HepG2 (cell line): ENCODE results near the gene DUSP15. TPM values are rescaled to one million over a fixed set of nuclear protein-coding genes. Genes with fewer than 3 reads are reported as not detected.

Experiments used
- CCAR2 ChIP-seq: fragments of 200-400 bp; formaldehyde crosslinking; optimal IDR thresholded peaks from 2 replicates; pipeline ENCODE3; 2018; ENCODE audit warnings: low read depth, mild to moderate bottlenecking, low read length, moderate library complexity
- CENPBD1 ChIP-seq: sonication (generic); formaldehyde crosslinking; IDR thresholded peaks from 2 replicates; pipeline ENCODE4 v1.8.0; 2022; ENCODE audit warnings: missing genetic modification reagents, low read depth, mild to moderate bottlenecking, borderline replicate concordance
- CHD2 ChIP-seq: IDR thresholded peaks from 2 replicates; pipeline ENCODE4 v1.6.1; 2011; ENCODE audit warnings: low read depth, low read length, improper control_type of control experiment
- HNRNPK ChIP-seq: fragments of 200-400 bp; formaldehyde crosslinking; IDR thresholded peaks from 2 replicates; pipeline ENCODE4 v1.6.1; 2018; ENCODE audit warnings: low read length, low read depth, moderate library complexity, mild to moderate bottlenecking; ENCODE audit not compliant: poor library complexity, severe bottlenecking
- HOXA3 ChIP-seq: sonication (generic); formaldehyde crosslinking; IDR thresholded peaks from 2 replicates; pipeline ENCODE4 v1.5.0; 2020; ENCODE audit warnings: missing genetic modification reagents
- HOXA5 ChIP-seq: sonication (generic); formaldehyde crosslinking; IDR thresholded peaks from 2 replicates; pipeline ENCODE4 v1.4.0; 2020; ENCODE audit warnings: missing genetic modification reagents
- MED1 ChIP-seq: sonication (generic); formaldehyde crosslinking; IDR thresholded peaks from 2 replicates; pipeline ENCODE4 v1.4.0; 2020; ENCODE audit warnings: missing genetic modification reagents
- NR2F1 ChIP-seq, 2 experiments: fragments of 450-650 bp in 1 of 2; formaldehyde crosslinking in 1 of 2; IDR thresholded peaks; 2 replicates each; pipeline versions ENCODE4 v1.5.0 to v1.6.1; 2016 to 2020; ENCODE audit warnings: mild to moderate bottlenecking in 1 of 2, missing compliant biosample characterization in 1 of 2, missing genetic modification reagents in 1 of 2, moderate library complexity in 1 of 2
- POLR2AphosphoS5 ChIP-seq: IDR thresholded peaks from 2 replicates; pipeline ENCODE4 v1.6.1; 2012; ENCODE audit warnings: low read depth, low read length
- RERE ChIP-seq: IDR thresholded peaks from 2 replicates; pipeline ENCODE4 v1.6.1; 2016; ENCODE audit warnings: low read depth, missing genetic modification reagents, missing compliant biosample characterization
- SSRP1 ChIP-seq: IDR thresholded peaks from 2 replicates; pipeline ENCODE4 v1.6.1; 2016; ENCODE audit warnings: control low read depth
- TP53 ChIP-seq: sonication (generic); formaldehyde crosslinking; conservative IDR thresholded peaks from 2 replicates; pipeline ENCODE4 v1.4.0; 2020; ENCODE audit warnings: missing genetic modification reagents
- ZFP36L1 ChIP-seq: sonication (generic); formaldehyde crosslinking; IDR thresholded peaks from 2 replicates; pipeline ENCODE4 v1.8.0; 2022; ENCODE audit warnings: mild to moderate bottlenecking, missing genetic modification reagents, moderate library complexity
- ZNF101 ChIP-seq: sonication (generic); formaldehyde crosslinking; IDR thresholded peaks from 2 replicates; pipeline ENCODE4 v1.4.0; 2020; ENCODE audit warnings: mild to moderate bottlenecking, low read depth, missing genetic modification reagents, borderline replicate concordance
- ZNF253 ChIP-seq: sonication (generic); formaldehyde crosslinking; IDR thresholded peaks from 2 replicates; pipeline ENCODE4 v1.8.0; 2022; ENCODE audit warnings: mild to moderate bottlenecking, missing genetic modification reagents, borderline replicate concordance
- ZNF329 ChIP-seq: sonication (generic); formaldehyde crosslinking; IDR thresholded peaks from 2 replicates; pipeline ENCODE4 v1.9.0; 2021; ENCODE audit warnings: low read depth, mild to moderate bottlenecking, missing genetic modification reagents
- ZNF557 ChIP-seq: sonication (generic); formaldehyde crosslinking; IDR thresholded peaks from 2 replicates; pipeline ENCODE4 v1.4.0; 2020; ENCODE audit warnings: missing genetic modification reagents
- ZNF598 ChIP-seq: sonication (generic); formaldehyde crosslinking; IDR thresholded peaks from 2 replicates; pipeline ENCODE4 v1.5.1; 2020; ENCODE audit warnings: mild to moderate bottlenecking, missing genetic modification reagents, borderline replicate concordance
- ZNF792 ChIP-seq: IDR thresholded peaks from 2 replicates; pipeline ENCODE4 v1.6.1; 2016
- ZNF850 ChIP-seq: sonication (generic); formaldehyde crosslinking; conservative IDR thresholded peaks from 2 replicates; pipeline ENCODE4 v1.9.0; 2021; ENCODE audit warnings: mild to moderate bottlenecking, missing genetic modification reagents
- polyA plus RNA-seq, 8 experiments: library from polyadenylated mRNA; depleted of rRNA in 3 of 8; stranded (reverse) in 7 of 8; unstranded in 1 of 8; fragments of >200 nt; fragmentation: Illumina TruSeq in 4 of 8; extraction: Trizol in 4 of 8; gene quantifications; 2 replicates each; pipeline versions ENCODE4 v1.2.1 to v1.2.3, GENCODE V29; 2011 to 2016; ENCODE audit warnings: low read depth in 4 of 8, missing spikeins in 1 of 8, mixed read lengths in 1 of 8; ENCODE audit not compliant: insufficient read depth in 1 of 8
- total RNA-seq, 5 experiments: library from RNA; depleted of rRNA; stranded (reverse); fragments of >200 nt; fragmentation: Illumina TruSeq; extraction: Trizol; gene quantifications; 2 replicates each; pipeline ENCODE4 v1.2.3, GENCODE V29; 2016; ENCODE audit warnings: low read depth in 1 of 5

DUSP15 gene
- total and polyA plus RNA-seq, 2 of the 13 experiments (the other 11 are each of a cell fraction or from before 2014, with no cell fraction given) = 0.17 to 0.93 TPM

DNA sequence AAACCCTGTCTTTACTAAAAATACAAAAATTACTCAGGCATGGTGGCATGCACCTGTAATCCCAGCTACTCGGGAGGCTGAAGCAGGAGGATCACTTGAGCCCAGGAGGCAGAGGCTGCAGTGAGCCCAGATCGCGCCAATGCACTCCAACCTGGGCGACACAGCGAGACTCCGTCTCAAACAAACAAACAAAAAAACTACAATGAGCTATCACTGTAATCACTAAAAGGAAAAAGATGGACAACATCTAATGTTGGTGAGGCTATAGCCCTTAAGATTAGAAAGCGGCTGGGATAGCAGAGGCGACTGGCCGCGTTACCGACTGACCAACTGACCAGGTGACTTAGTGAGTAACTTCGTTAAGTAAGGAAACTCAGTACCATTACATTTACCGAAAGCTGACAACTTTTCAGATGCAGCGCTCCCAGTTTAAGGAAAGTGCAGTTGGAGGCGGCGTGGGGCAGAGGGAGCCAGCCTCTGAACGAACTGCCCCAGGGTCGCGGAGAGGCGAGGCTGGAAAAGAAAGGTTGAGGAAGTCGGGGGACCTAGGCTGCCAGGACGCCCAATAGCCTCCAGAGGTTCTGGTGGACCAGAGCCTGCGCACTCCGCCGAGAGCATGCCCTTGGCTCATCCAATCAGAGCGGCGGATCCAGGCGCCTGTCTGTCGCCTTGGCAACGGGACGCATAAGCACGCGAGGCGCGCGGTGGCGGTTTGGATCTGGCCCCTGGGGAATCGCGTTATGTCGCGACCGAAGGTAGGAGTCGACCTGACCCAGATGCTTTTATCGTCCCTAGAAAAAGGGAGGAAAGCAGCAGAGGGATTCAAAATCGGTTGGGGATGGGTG is 9.0 kb upstream of the DUSP15 start (continued):
- TF ChIP-seq CENPBD1 (CRISPR knock-in tag) (no peak), ZNF253 (CRISPR knock-in tag) (0 out of 2 replicates have a peak, but pooled peaks have one; percentile 10), TP53 (CRISPR knock-in tag) (0 out of 2 replicates have a peak, but pooled peaks have one; percentile 77), HNRNPK (no peak), ZNF792 (CRISPR knock-in tag) (no peak), ZNF598 (CRISPR knock-in tag) (peak; percentile 95; the same call in 1 of the 2 replicates), POLR2AphosphoS5 (peak; percentile 86), NR2F1 (CRISPR knock-in tag; IDR thresholded peaks at IDR 0.05) (peak in 1 of 2 experiments; percentile 9; a peak in 1 of 4 replicates), ZNF101 (CRISPR knock-in tag) (0 out of 2 replicates have a peak, but pooled peaks have one; percentile 59), HOXA5 (CRISPR knock-in tag) (0 out of 2 replicates have a peak, but pooled peaks have one; percentile 64), MED1 (CRISPR knock-in tag) (peak; percentile 34), RERE (CRISPR knock-in tag) (no peak), HOXA3 (CRISPR knock-in tag) (no peak; the same call in 1 of the 2 replicates), SSRP1 (CRISPR knock-in tag) (peak; percentile 45; the same call in 1 of the 2 replicates), ZFP36L1 (no peak; the same call in 1 of the 2 replicates), ZNF850 (CRISPR knock-in tag) (no peak), ZNF329 (no peak), ZNF557 (0 out of 2 replicates have a peak, but pooled peaks have one; percentile 8), CHD2 (no peak), CCAR2 (no peak)
